Adrenal gland (tissue), 12 donors: Measurements from ENCODE around the gene ACACB. TPM values are rescaled to one million over a fixed set of nuclear protein-coding genes. Genes with fewer than 3 reads are reported as not detected.

ENCODE experiments used
- DNase-seq, 7 donors: peaks; one replicate each; pipeline ENCODE4 v3.0.0-alpha.2; 2019 to 2020
- H3K27ac ChIP-seq, 5 donors: fragments of 200-600 bp; sonication (generic) in 4 of 5; 1 replicate in 3 of 5; 2 replicates in 2 of 5; pipeline versions ENCODE4 v1.5.1 to v1.8.0; 2016 to 2020; ENCODE audit warnings: mild to moderate bottlenecking in 1 of 5
- H3K27me3 ChIP-seq: fragments of 200-600 bp; 2 replicates; pipeline ENCODE4 v1.8.0; 2021
- H3K36me3 ChIP-seq, 2 donors: fragments of 200-600 bp; replicated peaks in 1 of 2; 1 replicate in 1 of 2; 2 replicates in 1 of 2; pipeline versions ENCODE4 v1.5.1 to v1.8.0; 2018 to 2022
- H3K4me1 ChIP-seq, 2 donors: fragments of 200-600 bp; replicated peaks in 1 of 2; 1 replicate in 1 of 2; 2 replicates in 1 of 2; pipeline versions ENCODE4 v1.5.1 to v1.8.0; 2018 to 2021
- H3K4me3 ChIP-seq, 4 donors: fragments of 200-600 bp; sonication (generic) in 3 of 4; one replicate each; pipeline ENCODE4 v1.5.1; 2016 to 2018
- H3K9me3 ChIP-seq, 3 donors: fragments of 200-600 bp; sonication (generic) in 1 of 3; replicated peaks in 1 of 3; 1 replicate in 2 of 3; 2 replicates in 1 of 3; pipeline versions ENCODE4 v1.5.1 to v1.8.0; 2016 to 2021
- CTCF ChIP-seq, 6 experiments: fragments of 450-650 bp in 4 of 6; fragments of 200-600 bp in 2 of 6; sonication (generic) in 1 of 6; IDR thresholded peaks; 1 replicate in 5 of 6; 2 replicates in 1 of 6; pipeline versions ENCODE4 v1.5.1 to v1.8.0; 2016 to 2021; ENCODE audit warnings: antibody characterized with exemption in 6 of 6, mild to moderate bottlenecking in 2 of 6, moderate library complexity in 1 of 6
- POLR2A ChIP-seq, 2 donors: fragments of 450-650 bp; IDR thresholded peaks; one replicate each; pipeline ENCODE4 v1.6.1; 2017; ENCODE audit warnings: antibody characterized with exemption in 2 of 2, mild to moderate bottlenecking in 2 of 2, moderate library complexity in 1 of 2
- WGBS, 4 donors: extraction: QIAGEN DNeasy Blood & Tissue Kit in 2 of 4; methylation state at CpG; one replicate each; pipeline versions ENCODE4 v1.1.5 to v1.1.7; 2013 to 2017; 5-methylcytosine and 5-hydroxymethylcytosine counted together
- intact Hi-C, 2 donors: fragments of 100-400 bp; cut with DNase I; formaldehyde crosslinking; loops; one replicate each; pipeline versions ENCODE4 v1.14.1 to v1.15.0; 2022 to 2023
- polyA plus RNA-seq, 3 donors: library from polyadenylated mRNA; stranded (reverse); fragments of 200-250 nt in 2 of 3; fragments of 350-450 nt in 1 of 3; fragmentation: Illumina TruSeq in 1 of 3; extraction: RNeasy Lipid Tissue Mini Kit (QIAGEN cat#74804) in 1 of 3; gene quantifications; one replicate each; pipeline ENCODE4 v1.2.3, GENCODE V29; 2013 to 2014
- total RNA-seq, 9 donors: library from RNA; depleted of rRNA in 4 of 9; stranded (reverse); fragments of >200 nt in 4 of 9; fragments of 120-200 nt in 1 of 9; fragmentation: NEBNext Ultra II Directional in 1 of 9; extraction: Animal tissue kit (Norgen Biotek cat#: 25700) in 1 of 9; gene quantifications; one replicate each; pipeline versions ENCODE4 v1.1.0 to v1.2.4, GENCODE V29; 2013 to 2023
- donor health status: healthy with polysubstance abuse.
- donor health status: Bipolar disorder and iron deficiency.
- donor health status: DM: yes; HTN: yes; CAD: no.
- donor health status: DM: no; HTN: no; CAD: no.
- donor health status: DM: no; HTN: no; CAD: no.
- donor health status: DM: yes; HTN: yes; CAD: no.

ACACB gene
- total and polyA plus RNA-seq, 12 donors = 35.5 to 143 (median 65.7) TPM

DNA sequence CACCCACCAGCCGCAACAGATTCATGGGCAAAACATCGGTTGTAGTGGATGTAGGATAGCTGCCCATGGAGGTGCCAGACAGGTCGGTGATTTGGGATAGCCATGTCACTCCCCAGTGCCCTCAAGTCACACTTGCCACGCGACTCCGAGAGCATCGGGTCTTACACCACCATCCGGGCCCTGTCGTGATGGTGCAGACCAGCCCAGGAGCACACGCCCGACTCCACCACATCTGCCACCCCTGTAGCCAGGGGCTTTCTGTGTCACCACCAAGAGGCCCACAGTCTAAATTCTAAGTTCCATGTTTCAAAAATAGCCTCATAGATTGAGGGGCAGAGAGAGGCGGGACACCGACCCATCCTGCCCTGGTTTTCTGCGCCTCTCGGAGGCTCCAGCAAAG, 174.7 kb downstream of the ACACB start:
- TF ChIP-seq CTCF (IDR thresholded peaks at IDR 0.05) (no peak), POLR2A (IDR thresholded peaks at IDR 0.05) (no peak)
- no peak for DNase-seq
- 32 to 53% (median 51%) methylated on average over 6 to 15 of the region's 15 CpGs for WGBS, 4 donors
- Histone ChIP-seq H3K4me1 (no peaks in the 10 kb centered on the region), H3K27me3 (peaks cover 8% of the 10 kb centered on the region), H3K27ac (no peak overlapping the region), H3K4me3 (peak overlapping the region in 1 of 4 donors; percentile 34), H3K9me3 (no peaks in the 10 kb centered on the region), H3K36me3 (no peaks in the 10 kb centered on the region)
- intact Hi-C loops = no loop called here

DNA sequence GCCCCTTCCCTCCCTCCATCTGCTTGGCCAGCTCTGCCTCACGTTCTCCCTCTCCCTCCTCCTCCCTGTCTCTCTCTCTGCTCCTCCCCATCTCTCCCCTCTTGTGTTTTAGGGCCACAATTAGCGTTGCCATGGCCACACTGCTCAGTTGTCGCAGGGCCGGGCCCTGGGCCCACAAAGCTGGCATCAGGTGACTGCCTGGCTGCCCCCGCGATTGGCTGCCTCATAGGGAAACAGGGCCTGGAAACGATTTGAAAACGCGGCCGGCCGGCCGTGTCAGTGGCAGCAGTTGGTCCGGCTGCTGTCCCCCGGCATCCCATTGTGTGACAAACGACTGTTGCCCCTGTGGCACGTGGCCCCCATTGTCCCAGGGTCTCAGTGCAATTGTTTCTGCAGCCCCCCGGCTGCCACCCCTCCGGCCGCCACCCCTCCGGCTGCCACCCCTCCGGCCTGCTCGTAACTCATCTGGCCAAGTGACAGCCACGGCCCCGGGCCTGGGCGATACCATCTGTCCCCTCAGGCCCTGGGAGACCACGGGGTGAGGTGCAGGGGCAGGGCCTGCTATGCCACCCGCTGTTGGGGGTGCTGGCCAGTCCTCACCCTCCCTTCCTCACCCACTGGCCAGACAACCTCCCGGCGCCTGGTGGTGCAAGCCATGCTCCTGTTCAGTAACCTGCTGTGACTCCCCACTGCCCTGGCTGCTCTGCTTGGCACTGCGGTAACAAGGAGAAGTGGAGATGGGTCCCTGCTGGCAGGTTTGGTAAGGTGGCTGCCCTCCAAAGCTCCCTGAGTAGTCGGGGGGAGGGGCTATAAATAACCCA, 175.3 kb downstream of the ACACB start:
- 10 to 25% (median 17%) methylated on average over 9 to 31 of the region's 31 CpGs for WGBS, 4 donors
- no peaks in the 10 kb centered on the region for H3K9me3 ChIP-seq
- H3K27ac ChIP-seq = no peak overlapping the region
- H3K27me3 ChIP-seq = peaks cover 8% of the 10 kb centered on the region
- intact Hi-C loops = no loop called here
- no peaks in the 10 kb centered on the region for H3K36me3 ChIP-seq
- no peak for TF ChIP-seq POLR2A (IDR thresholded peaks at IDR 0.05)
- no peak for TF ChIP-seq CTCF (IDR thresholded peaks at IDR 0.05)
- no peaks in the 10 kb centered on the region for H3K4me1 ChIP-seq
- peak overlapping the region in 1 of 4 donors; percentile 34 for H3K4me3 ChIP-seq
- DNase-seq = peak; percentile 21 to 90 (median 41)

- no peak for TF ChIP-seq POLR2A (IDR thresholded peaks at IDR 0.05)
- TF ChIP-seq CTCF (IDR thresholded peaks at IDR 0.05) = no peak
- 77 to 91% (median 84%) methylated on average over 5 of the region's 5 CpGs for WGBS, 4 donors
- no peak overlapping the region for H3K4me3 ChIP-seq
- no peaks in the 10 kb centered on the region for H3K36me3 ChIP-seq
- DNase-seq = no peak
- peaks cover 8% of the 10 kb centered on the region for H3K27me3 ChIP-seq
- H3K4me1 ChIP-seq = no peaks in the 10 kb centered on the region
- H3K27ac ChIP-seq = no peak overlapping the region
- intact Hi-C loops = no loop called here
- H3K9me3 ChIP-seq = no peaks in the 10 kb centered on the region
Observed at GRCh38 chr12:109292342-109292711, 175.9 kb downstream of the ACACB start.

DNA sequence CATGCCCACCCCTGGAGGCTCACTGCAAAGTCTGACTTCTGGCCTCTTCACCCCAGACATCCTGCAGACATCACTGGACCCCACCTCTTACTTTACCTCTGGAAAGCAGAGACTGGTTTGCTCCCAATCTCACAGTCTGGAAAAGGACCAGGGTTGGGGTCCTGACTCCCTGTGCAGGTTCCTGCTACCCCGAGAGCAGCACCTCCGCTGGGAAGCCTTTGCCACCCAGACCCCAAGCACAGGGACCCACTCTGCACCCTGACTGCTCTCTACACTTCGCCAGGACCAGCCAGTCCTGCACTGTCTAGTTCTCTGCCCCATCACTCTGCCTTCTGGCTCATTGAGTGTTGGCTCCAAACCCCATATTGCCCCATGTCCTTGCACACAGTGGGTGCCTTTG, 176.7 kb downstream of the ACACB start:
- intact Hi-C loops = no loop called here
- DNase-seq = no peak
- 79 to 97% (median 90%) methylated on average over 3 of the region's 3 CpGs for WGBS, 4 donors
- TF ChIP-seq CTCF (IDR thresholded peaks at IDR 0.05) (no peak), POLR2A (IDR thresholded peaks at IDR 0.05) (no peak)
- Histone ChIP-seq H3K9me3 (no peaks in the 10 kb centered on the region), H3K36me3 (no peaks in the 10 kb centered on the region), H3K4me3 (no peak overlapping the region), H3K27ac (no peak overlapping the region), H3K27me3 (peaks cover 8% of the 10 kb centered on the region), H3K4me1 (no peaks in the 10 kb centered on the region)
